Kasumi-1 (cell line): ENCODE measurements around the gene ACSL4.

Source experiments
- DNase-seq, 2 experiments: peaks; one replicate each; lab custom pipeline; 2025; lab: John Stamatoyannopoulos, UW

Gene ACSL4

GRCh38 chrX:109601486-109601885 lies 131.6 kb downstream of the ACSL4 start:
- DNase-seq = no peak

DNA sequence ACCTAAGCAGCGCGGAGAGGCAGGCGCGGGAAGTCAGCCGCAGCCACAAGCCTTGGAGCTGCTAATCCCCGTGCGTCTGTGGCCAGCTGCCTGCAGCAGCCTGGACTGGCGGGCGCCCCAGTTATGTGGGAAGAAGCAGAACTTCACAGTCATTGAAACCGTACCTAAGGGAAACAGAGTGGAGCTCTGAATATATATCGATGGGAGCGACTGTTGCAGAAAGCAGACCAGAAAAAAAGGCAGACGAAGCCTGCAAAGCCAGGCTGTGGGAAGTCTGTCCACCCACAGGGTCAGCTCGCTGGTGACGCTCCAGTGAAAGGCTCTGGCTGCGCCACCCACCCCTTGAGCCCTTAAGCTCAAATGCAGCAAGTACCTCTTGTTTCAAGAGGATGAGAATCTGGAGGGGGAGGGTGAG lies 132.8 kb downstream of the ACSL4 start:
- peak; percentile 3 to 19 for DNase-seq

- DNase-seq = no peak
Observed at GRCh38 chrX:109596015-109596414, 137.0 kb downstream of the ACSL4 start.
